Stimulated activated CD4-positive, alpha-beta T cell treated with anti-CD3 and anti-CD28 coated beads, Interleukin-2, amount 100 ng/mL, for 48 hours (primary cell): ENCODE measurements around the gene HPX.

Source experiments
- DNase-seq, 2 donors: peaks; one replicate each; pipeline ENCODE4 v3.0.0-alpha.2; 2020

HPX gene

GRCh38 chr11:6459099-6459450 lies 18.3 kb upstream of the HPX start:
- no peak for DNase-seq

GRCh38 chr11:6458352-6459098 lies 17.7 kb upstream of the HPX start:
- no peak for DNase-seq

GRCh38 chr11:6457581-6458320 lies 17.0 kb upstream of the HPX start:
- no peak for DNase-seq

- no peak for DNase-seq
Observed at GRCh38 chr11:6456361-6457073, 15.7 kb upstream of the HPX start.

GRCh38 chr11:6455070-6455469 lies 14.3 kb upstream of the HPX start:
- no peak for DNase-seq

- no peak for DNase-seq
Observed at GRCh38 chr11:6453152-6453551, 12.4 kb upstream of the HPX start.

GRCh38 chr11:6452219-6452618 lies 11.4 kb upstream of the HPX start:
- no peak for DNase-seq

GRCh38 chr11:6448574-6448973 lies 7.8 kb upstream of the HPX start:
- no peak for DNase-seq

- DNase-seq = peak; percentile 54 to 57
Observed at GRCh38 chr11:6443269-6444003, 2.6 kb upstream of the HPX start.

GRCh38 chr11:6442441-6442840 lies 1.7 kb upstream of the HPX start:
- no peak for DNase-seq

- peak; percentile 39 to 41 for DNase-seq
Observed at GRCh38 chr11:6438979-6439571, 1.7 kb downstream of the HPX start.

- DNase-seq = no peak
Observed at GRCh38 chr11:6437993-6438392, 2.8 kb downstream of the HPX start.

- DNase-seq = no peak
Observed at GRCh38 chr11:6437423-6437822, 3.4 kb downstream of the HPX start.

- no peak for DNase-seq
Observed at GRCh38 chr11:6433998-6434660, 6.7 kb downstream of the HPX start.

- no peak for DNase-seq
Observed at GRCh38 chr11:6431861-6432260, 8.9 kb downstream of the HPX start.

GRCh38 chr11:6427516-6427915 lies 13.3 kb downstream of the HPX start:
- no peak for DNase-seq

GRCh38 chr11:6420677-6421076 lies 20.1 kb downstream of the HPX start:
- no peak for DNase-seq

- peak; percentile 65 to 80 for DNase-seq
Observed at GRCh38 chr11:6419009-6419631, 21.7 kb downstream of the HPX start, which contains the start of gene APBB1. TSS of gene APBB1 (minus strand) at chr11:6419094. CDS start at chr11:6411347, 7,747 bp downstream.

GRCh38 chr11:6418557-6419008 lies 22.2 kb downstream of the HPX start:
- DNase-seq = no peak

GRCh38 chr11:6417907-6418556 lies 22.8 kb downstream of the HPX start:
- DNase-seq = no peak

- DNase-seq = no peak
Observed at GRCh38 chr11:6415797-6416196, 25.0 kb downstream of the HPX start.
